GM18498 (cell line): ENCODE results near the gene MARCHF4.
A peak's percentile ranks its signal among the peaks of the same experiment; 100 is the strongest.

ENCODE experiments used
- ATAC-seq: cut with Tn5 transposase; IDR thresholded peaks from one replicate; pipeline ENCODE4 v1.9.1; 2021; ENCODE audit warnings: mild to moderate bottlenecking, moderate library complexity; ENCODE audit not compliant: unreplicated experiment

The MARCHF4 gene, protein sequence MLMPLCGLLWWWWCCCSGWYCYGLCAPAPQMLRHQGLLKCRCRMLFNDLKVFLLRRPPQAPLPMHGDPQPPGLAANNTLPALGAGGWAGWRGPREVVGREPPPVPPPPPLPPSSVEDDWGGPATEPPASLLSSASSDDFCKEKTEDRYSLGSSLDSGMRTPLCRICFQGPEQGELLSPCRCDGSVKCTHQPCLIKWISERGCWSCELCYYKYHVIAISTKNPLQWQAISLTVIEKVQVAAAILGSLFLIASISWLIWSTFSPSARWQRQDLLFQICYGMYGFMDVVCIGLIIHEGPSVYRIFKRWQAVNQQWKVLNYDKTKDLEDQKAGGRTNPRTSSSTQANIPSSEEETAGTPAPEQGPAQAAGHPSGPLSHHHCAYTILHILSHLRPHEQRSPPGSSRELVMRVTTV

GRCh38 chr2:216371721-216372702 lies at the start of gene MARCHF4:
Gene MARCHF4 (minus strand): TSS chr2:216372483. CDS start chr2:216370260, 2,223 bp downstream.
- ATAC-seq, result peak; percentile 61

DNA sequence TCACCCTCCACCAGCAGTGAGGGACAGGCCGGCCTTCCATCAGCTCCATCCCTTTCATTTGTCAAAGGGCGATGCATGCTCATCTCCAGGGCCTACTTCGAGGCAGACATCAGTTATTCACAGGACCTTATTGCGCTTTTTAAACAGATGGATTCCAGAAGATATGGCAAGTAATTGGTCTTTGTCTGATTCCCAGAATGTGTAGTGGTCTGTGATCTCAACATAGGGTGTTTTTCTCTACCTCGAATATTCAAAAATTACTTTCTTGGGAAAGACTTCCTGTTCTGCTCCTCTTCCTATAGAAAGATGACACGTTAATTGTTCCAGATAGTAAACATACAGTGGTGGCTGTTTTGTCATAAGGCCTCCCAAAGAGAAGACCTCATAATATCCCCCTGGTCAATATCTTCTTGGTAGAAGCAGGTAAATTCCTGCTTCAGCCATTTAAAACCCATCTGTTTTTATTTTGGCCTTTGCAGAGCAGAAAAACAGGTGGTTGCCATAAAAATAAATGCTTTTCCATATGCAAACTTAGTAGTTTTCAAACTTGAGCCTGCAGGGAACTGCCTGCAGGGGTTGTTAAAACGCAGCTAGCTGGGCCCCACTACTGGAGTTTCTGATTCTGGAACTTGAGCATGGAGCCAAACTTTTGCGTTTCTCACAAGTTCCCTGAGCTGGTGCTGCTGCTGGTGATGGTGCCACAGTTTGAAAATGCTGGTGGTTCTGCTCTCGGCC lies 48.3 kb upstream of the MARCHF4 start:
- ATAC-seq, result no peak

DNA sequence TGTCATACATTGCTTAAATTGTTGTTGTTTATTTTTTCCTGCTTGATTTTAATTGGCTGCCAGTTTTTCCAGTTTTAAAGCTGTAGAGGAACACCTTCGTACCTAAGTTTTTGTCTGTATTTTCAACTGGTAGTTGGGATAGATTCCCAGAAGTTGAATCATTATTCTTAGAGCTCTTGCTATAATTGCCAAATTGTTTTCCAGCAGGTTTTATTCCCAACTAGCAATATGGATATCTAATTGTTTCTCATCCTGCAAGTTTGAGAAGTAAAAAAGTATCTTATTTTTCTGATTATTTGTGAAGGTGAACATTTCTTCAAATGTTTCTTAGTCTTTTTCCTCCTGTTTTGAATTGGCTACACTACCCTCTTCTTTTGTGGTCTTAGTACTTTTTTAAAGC lies 46.7 kb upstream of the MARCHF4 start:
- no peak for ATAC-seq

DNA sequence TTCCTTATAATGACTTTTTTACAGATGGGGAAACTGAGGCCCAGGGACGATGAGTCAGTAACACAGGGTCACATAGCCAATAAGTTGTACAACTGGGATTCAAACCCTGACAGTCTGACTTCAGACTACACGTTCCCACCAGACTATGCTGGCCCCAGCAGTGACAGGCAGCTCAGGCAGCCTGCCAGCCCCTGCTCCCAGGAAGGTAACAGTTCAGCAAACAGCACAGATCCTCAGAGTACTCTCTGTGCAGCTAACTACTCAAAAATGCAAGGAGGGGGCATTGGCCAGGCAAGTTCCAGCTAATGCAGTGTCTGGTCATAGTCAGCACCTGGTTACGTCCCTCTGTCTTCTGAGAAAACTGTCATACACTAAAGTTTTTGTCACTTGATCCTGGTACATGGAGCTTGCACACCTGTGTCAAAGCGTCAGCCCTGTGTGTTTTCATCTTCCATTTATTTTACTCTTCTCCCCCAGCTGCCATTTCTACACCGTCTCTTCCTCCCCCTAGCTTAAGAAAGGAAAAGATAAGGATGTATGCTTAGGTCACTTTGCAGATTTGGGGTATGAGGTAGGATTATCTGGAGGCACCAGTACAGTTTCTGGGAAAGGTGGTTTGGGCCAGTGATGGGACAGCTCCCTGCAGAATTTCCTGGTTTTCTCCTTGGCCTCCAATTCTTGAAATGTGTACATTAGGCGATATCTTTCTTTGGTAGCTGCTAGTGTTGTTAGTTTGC lies 44.5 kb upstream of the MARCHF4 start:
- ATAC-seq, result no peak

DNA sequence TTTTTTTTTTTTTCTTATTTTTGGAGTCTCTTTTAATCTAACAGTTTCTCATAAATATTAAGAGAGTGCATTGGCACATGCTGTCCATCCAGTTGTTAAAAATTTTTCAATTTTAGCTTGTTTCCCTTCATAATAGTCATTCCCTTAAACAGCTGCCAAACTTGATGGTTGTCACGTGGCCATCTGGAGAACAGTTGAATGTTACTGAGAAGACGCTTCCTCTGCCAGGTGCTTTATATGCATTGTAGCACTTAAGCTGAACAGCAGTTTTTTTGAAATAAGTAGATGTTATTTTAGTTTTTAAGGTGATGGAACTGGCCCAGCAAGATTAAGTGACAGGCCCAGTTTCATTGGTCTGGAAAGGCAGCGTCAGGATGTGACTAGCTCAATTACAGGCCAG lies 43.3 kb upstream of the MARCHF4 start:
- ATAC-seq, result no peak

- no peak for ATAC-seq
Measured at GRCh38 chr2:216414772-216415319, 42.6 kb upstream of the MARCHF4 start.

- ATAC-seq, result no peak
Measured at GRCh38 chr2:216413882-216414281, 41.6 kb upstream of the MARCHF4 start.

GRCh38 chr2:216412022-216412999 lies 40.0 kb upstream of the MARCHF4 start, which contains the start of gene SMARCAL1:
Gene SMARCAL1 (plus strand): TSS chr2:216412484. CDS start chr2:216414705, 2,221 bp downstream.
- peak; percentile 92 for ATAC-seq

- no peak for ATAC-seq
Measured at GRCh38 chr2:216410550-216410949, 38.3 kb upstream of the MARCHF4 start.

DNA sequence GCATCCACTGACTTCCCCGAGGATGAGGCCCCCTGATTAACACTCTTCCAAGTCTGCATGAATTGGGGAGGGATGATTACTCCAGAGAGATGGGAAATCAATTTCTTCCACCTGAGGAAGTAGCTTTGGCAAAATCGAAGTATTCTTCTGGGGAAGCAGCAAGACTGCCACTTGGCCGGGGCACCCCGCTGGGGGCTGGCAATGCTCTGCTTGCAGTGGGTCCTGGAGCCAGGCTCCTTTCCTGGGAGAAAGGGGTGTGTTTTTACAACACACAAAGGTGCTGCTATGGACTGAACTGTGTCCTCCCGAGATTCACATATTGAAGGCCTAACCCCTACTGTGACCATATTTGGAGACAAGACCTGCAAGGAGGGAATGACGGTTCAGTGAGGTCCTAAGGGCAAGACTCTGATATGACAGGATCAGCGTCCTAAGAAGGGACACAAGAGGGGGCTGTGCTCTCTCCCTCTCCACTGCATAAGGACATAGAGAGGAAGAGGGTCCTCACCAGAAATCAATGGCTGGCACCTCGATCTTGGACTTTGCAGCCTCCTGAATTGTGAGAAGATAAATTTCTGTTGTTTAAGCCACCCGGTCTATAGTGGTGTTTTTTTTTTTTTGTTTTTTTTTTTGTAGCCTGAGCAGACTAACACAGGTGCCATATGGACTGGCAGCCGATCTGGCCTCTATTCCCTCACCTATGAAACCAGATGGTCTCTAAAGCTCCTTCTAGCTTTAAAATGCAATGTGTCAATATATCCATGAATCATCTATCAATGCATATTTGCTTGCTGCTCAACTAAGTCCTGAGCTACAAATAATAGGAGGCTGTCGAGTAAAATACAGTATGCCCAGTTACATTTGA lies 36.4 kb upstream of the MARCHF4 start:
- ATAC-seq, result no peak

DNA sequence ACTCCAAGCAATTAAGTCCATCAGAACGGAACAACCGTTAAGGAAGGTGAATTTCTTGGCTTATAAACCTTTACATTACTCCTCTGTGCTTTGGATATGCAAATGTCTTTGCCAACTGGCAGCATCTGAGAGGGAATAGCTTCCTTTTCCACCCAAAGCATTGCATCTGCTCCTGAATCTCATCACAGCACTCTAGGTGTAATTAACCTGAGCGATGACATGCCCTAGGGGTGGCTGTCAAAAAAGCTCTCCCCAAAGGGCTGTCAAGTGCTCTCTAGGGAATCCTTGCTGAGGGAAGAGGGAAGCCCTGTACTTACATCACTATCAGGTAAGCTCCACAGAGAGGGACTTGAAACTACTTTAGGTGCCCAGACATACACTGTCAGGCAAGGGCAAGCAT lies 34.5 kb upstream of the MARCHF4 start:
- no peak for ATAC-seq

DNA sequence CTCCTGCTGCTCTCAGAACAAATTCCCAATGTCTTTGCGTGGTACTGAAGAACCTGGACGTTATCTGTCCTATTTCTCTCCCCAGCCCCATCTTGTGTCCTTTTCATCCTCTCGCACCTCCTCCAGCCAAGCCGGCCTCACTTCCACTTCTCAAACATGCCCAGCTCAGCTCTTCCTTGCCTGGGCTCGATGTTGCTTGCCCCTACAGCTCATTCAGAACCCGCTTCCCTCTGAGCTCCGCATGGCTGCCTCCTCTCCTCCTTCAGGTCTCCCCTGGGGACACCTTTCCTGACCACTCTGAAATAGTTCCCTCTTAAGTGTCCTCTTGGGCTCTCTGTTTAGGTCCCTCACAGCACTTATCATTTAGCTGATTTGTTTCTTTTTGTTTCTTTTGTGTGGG lies 33.3 kb upstream of the MARCHF4 start:
- ATAC-seq, result no peak

- ATAC-seq, result peak; percentile 66
Measured at GRCh38 chr2:216404010-216404618, 31.8 kb upstream of the MARCHF4 start.

GRCh38 chr2:216402751-216403150 lies 30.5 kb upstream of the MARCHF4 start:
- no peak for ATAC-seq

DNA sequence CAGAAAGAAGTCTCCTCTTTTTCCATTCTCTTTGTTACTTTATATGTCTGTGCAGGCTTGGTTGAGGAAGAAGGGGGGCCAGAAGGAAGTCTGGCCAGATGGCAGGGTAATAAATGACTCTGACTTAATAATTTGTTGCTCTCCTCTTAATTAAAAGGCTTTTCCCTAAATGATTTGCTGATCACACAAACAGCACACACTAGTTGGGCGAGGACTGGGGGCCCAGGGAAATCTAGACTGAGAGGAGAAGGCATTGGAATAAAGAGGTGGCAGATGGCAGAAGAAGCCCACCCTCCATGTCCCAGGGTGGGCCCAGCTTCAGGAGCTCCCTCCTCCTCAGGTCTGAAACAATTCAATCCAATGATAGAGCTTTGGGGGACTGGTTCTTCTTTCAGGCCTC lies 27.3 kb upstream of the MARCHF4 start:
- no peak for ATAC-seq

- no peak for ATAC-seq
Measured at GRCh38 chr2:216394881-216395280, 22.6 kb upstream of the MARCHF4 start.
